Mucosa of descending colon (tissue), 3 donors: ENCODE measurements around the gene TMCC1. TPM values are rescaled to one million over a fixed set of nuclear protein-coding genes. Genes with fewer than 3 reads are reported as not detected.
"Not testable (repeated sequence)": the region's sequence is repeated elsewhere in the genome, so short reads cannot be mapped to it uniquely, and the experiment has no call there.

Experiments used
- ATAC-seq: fragments of 200-7000 bp; cut with Tn5 transposase; one replicate; pipeline ENCODE4 v1.9.1; 2020; ENCODE audit warnings: mild to moderate bottlenecking, moderate library complexity
- DNase-seq, 3 donors: peaks; one replicate each; pipeline ENCODE4 v3.0.0-alpha.2; 2020
- H3K36me3 ChIP-seq: fragments of 200-600 bp; one replicate; pipeline ENCODE4 v1.8.0; 2021; ENCODE audit warnings: low read depth, mild to moderate bottlenecking
- H3K4me1 ChIP-seq: fragments of 200-600 bp; one replicate; pipeline ENCODE4 v1.8.0; 2021; ENCODE audit warnings: low read depth, mild to moderate bottlenecking
- H3K4me3 ChIP-seq: fragments of 200-600 bp; one replicate; pipeline ENCODE4 v1.8.0; 2021; ENCODE audit warnings: mild to moderate bottlenecking
- H3K9me3 ChIP-seq: fragments of 200-600 bp; one replicate; pipeline ENCODE4 v1.8.0; 2021; ENCODE audit warnings: mild to moderate bottlenecking
- CTCF ChIP-seq: fragments of 200-600 bp; IDR thresholded peaks from one replicate; pipeline ENCODE4 v1.8.0; 2022; ENCODE audit warnings: antibody characterized with exemption, mild to moderate bottlenecking
- intact Hi-C, 2 donors: fragments of 100-400 bp; cut with DNase I in 1 of 2; cut with micrococcal nuclease in 1 of 2; formaldehyde crosslinking; loops; one replicate each; pipeline versions ENCODE4 v1.11.0 to v1.11.1; 2022; cut with DNase I, micrococcal nuclease
- total RNA-seq, 3 donors: library from RNA; stranded (reverse); fragmentation: NEBNext Ultra II Directional in 2 of 3; extraction: Animal tissue kit (Norgen Biotek cat#: 25700) in 2 of 3; gene quantifications; one replicate each; pipeline versions ENCODE4 v1.2.1 to v1.2.4, GENCODE V29; 2021 to 2023
- donor health status: DM: no; HTN: no; CAD: no; lungs with moderate emphysema.
- donor health status: DM: no; HTN: no; CAD: no.
- donor health status: DM: no; HTN: yes; CAD: no.

The TMCC1 gene
- total RNA-seq, 3 donors from 2014 or later = 28.6 to 58.7 (median 28.9) TPM

GRCh38 chr3:129878355-129878754 lies 15.2 kb downstream of the TMCC1 start:
- no peaks in the 10 kb centered on the region for H3K4me1 ChIP-seq
- intact Hi-C loops = no loop called here

DNA sequence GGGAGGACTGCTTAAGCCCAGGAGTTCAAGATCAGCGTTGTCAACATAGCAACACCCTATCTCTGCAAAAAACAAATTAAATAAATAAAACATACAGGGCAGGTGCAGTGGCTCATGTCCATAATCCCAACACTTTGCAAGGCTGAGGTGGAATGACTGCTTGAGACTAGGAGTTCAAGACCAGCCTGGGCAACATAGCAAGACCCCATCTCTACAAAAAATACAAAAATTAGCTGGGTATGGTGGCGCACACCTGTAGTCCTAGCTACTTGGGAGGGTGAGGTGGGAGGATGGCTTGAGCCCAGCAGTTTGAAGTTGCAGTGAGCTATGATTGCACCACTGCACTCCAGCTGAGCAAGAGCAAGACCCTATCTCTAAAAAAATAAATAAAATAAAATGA lies 19.0 kb downstream of the TMCC1 start:
- H3K4me1 ChIP-seq, intact Hi-C loops, H3K36me3 ChIP-seq, H3K4me3 ChIP-seq, H3K9me3 ChIP-seq, DNase-seq, ATAC-seq: not testable (repeated sequence)

More at GRCh38 chr3:129878355-129878754, 15.2 kb downstream of the TMCC1 start:
- Histone ChIP-seq H3K36me3 (no peaks in the 10 kb centered on the region), H3K9me3 (no peaks in the 10 kb centered on the region), H3K4me3 (no peak overlapping the region)
- DNase-seq (no peak), ATAC-seq (no peak)
- TF ChIP-seq CTCF = no peak

DNA sequence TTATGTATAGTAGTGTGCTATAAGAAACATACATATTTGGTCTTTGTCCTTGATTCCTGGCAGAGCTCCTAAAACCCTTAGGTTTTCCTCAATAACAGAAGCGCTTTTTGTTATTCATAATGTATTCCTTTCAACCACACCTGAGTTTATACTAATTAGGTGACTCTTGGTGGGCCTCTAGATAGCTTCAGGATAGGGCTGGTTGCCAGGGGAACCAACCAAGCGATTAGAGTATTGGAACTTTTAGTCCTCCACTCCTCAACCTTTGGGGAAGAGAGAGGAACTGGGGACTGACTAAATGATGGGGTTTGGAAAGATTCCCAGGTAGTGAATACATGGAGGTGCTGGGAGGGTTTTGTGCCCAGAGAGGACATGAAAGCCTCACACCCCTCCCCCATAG lies 24.6 kb downstream of the TMCC1 start:
- ATAC-seq (no peak), DNase-seq (no peak)
- intact Hi-C loops = no loop called here
- no peaks in the 10 kb centered on the region for H3K9me3 ChIP-seq
- H3K4me1 ChIP-seq = no peaks in the 10 kb centered on the region
- TF ChIP-seq CTCF = no peak
- no peak overlapping the region for H3K4me3 ChIP-seq
- no peaks in the 10 kb centered on the region for H3K36me3 ChIP-seq

GRCh38 chr3:129867506-129868124 lies 25.9 kb downstream of the TMCC1 start:
- Histone ChIP-seq H3K9me3 (no peaks in the 10 kb centered on the region), H3K36me3 (no peaks in the 10 kb centered on the region), H3K4me1 (no peaks in the 10 kb centered on the region), H3K4me3 (no peak overlapping the region)
- DNase-seq (no peak), ATAC-seq (no peak)
- TF ChIP-seq CTCF = no peak
- intact Hi-C loops = no loop called here

GRCh38 chr3:129865806-129866205 lies 27.7 kb downstream of the TMCC1 start:
- TF ChIP-seq CTCF = no peak
- no peak for DNase-seq
- H3K36me3 ChIP-seq = no peaks in the 10 kb centered on the region
- no peaks in the 10 kb centered on the region for H3K4me1 ChIP-seq
- no peak overlapping the region for H3K4me3 ChIP-seq
- no peaks in the 10 kb centered on the region for H3K9me3 ChIP-seq
- intact Hi-C loops = no loop called here
- no peak for ATAC-seq

DNA sequence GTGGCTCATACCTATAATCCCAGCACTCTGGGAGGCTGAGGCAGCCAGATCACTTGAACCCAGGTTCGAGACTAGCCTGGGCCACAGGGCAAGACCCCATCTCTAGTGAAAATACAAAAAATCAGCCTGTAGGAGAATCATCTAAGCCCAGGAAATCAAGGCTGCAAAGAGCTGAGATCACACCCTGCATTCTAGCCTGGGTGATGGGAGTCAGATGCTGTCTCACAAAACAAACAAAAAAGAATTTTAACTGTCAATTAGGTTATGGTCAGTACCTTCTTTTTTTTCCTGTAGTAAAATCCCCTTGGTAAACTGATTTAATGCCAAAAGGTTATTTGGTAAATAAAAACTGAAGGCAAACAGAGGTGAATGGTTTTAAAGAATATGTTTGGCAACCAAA lies 29.0 kb downstream of the TMCC1 start:
- TF ChIP-seq CTCF = no peak
- Histone ChIP-seq H3K36me3 (no peaks in the 10 kb centered on the region), H3K4me1 (no peaks in the 10 kb centered on the region), H3K9me3 (no peaks in the 10 kb centered on the region), H3K4me3 (no peak overlapping the region)
- ATAC-seq = no peak
- intact Hi-C loops = no loop called here
- DNase-seq = no peak
